ENCODE results near the gene PCNX2. TPM values are rescaled to one million over a fixed set of nuclear protein-coding genes. Genes with fewer than 3 reads are reported as not detected.

PCNX2 gene
- total and polyA plus RNA-seq, 4 donors = 24.4 to 85.8 (median 29.8) TPM

- no peaks in the 10 kb centered on the region for H3K9me3 ChIP-seq (ENCODE audit: control insufficient read depth, insufficient read depth, low read length)
- DNase-seq (ENCODE audit: low read depth in 4 of 6, low spot score in 6 of 6) = peak; percentile 91 to 99 (median 94)
- peak within 1 kb of the TSS; percentile 89 for H3K4me3 ChIP-seq (ENCODE audit: low read depth, low read length)
- no peaks in the 10 kb centered on the region for H3K36me3 ChIP-seq (ENCODE audit: control insufficient read depth, insufficient read depth, low read length)
- H3K27me3 ChIP-seq (ENCODE audit: control insufficient read depth, insufficient read depth, low read length) = no peaks in the 10 kb centered on the region
- peaks cover 4% of the 10 kb centered on the region for H3K4me1 ChIP-seq (ENCODE audit: control insufficient read depth, insufficient read depth, low read length)
- WGBS (ENCODE audit: insufficient coverage) = under 1% methylated on average over 55 of the region's 56 CpGs
- peak within 1 kb of the TSS; percentile 86 for H3K27ac ChIP-seq (ENCODE audit: low read depth, low read length)
Observed at GRCh38 chr1:232950197-232951176, 345.0 kb downstream of the PCNX2 start, which contains the start of gene NTPCR. NTPCR (plus strand) TSS chr1:232950611; CDS start chr1:232950711, 100 bp downstream.

- H3K9me3 ChIP-seq (ENCODE audit: control insufficient read depth, insufficient read depth, low read length) = no peaks in the 10 kb centered on the region
- WGBS (ENCODE audit: insufficient coverage) = 83% methylated on average over 2 of the region's 5 CpGs
- H3K27ac ChIP-seq (ENCODE audit: low read depth, low read length) = peak overlapping the region; percentile 86
- peaks cover 4% of the 10 kb centered on the region for H3K4me1 ChIP-seq (ENCODE audit: control insufficient read depth, insufficient read depth, low read length)
- no peak for DNase-seq (ENCODE audit: low read depth in 4 of 6, low spot score in 6 of 6)
- H3K4me3 ChIP-seq (ENCODE audit: low read depth, low read length) = peak overlapping the region; percentile 89
- H3K27me3 ChIP-seq (ENCODE audit: control insufficient read depth, insufficient read depth, low read length) = no peaks in the 10 kb centered on the region
- no peaks in the 10 kb centered on the region for H3K36me3 ChIP-seq (ENCODE audit: control insufficient read depth, insufficient read depth, low read length)
Observed at GRCh38 chr1:232949636-232950196, 345.8 kb downstream of the PCNX2 start.

- no peak overlapping the region for H3K4me3 ChIP-seq (ENCODE audit: low read depth, low read length)
- no peak overlapping the region for H3K27ac ChIP-seq (ENCODE audit: low read depth, low read length)
- 92% methylated on average over 4 of the region's 5 CpGs for WGBS (ENCODE audit: insufficient coverage)
- H3K36me3 ChIP-seq (ENCODE audit: control insufficient read depth, insufficient read depth, low read length) = no peaks in the 10 kb centered on the region
- no peaks in the 10 kb centered on the region for H3K27me3 ChIP-seq (ENCODE audit: control insufficient read depth, insufficient read depth, low read length)
- DNase-seq (ENCODE audit: low read depth in 4 of 6, low spot score in 6 of 6) = no peak
- no peaks in the 10 kb centered on the region for H3K9me3 ChIP-seq (ENCODE audit: control insufficient read depth, insufficient read depth, low read length)
- no peaks in the 10 kb centered on the region for H3K4me1 ChIP-seq (ENCODE audit: control insufficient read depth, insufficient read depth, low read length)
Observed at GRCh38 chr1:232944347-232944746, 351.2 kb downstream of the PCNX2 start.

GRCh38 chr1:232943679-232944252, 351.8 kb downstream of the PCNX2 start:
- Histone ChIP-seq H3K27me3 (ENCODE audit: control insufficient read depth, insufficient read depth, low read length) (no peaks in the 10 kb centered on the region), H3K9me3 (ENCODE audit: control insufficient read depth, insufficient read depth, low read length) (no peaks in the 10 kb centered on the region), H3K27ac (ENCODE audit: low read depth, low read length) (no peak overlapping the region), H3K36me3 (ENCODE audit: control insufficient read depth, insufficient read depth, low read length) (no peaks in the 10 kb centered on the region), H3K4me1 (ENCODE audit: control insufficient read depth, insufficient read depth, low read length) (no peaks in the 10 kb centered on the region), H3K4me3 (ENCODE audit: low read depth, low read length) (no peak overlapping the region)
- WGBS (ENCODE audit: insufficient coverage) = 66% methylated on average over 3 of the region's 9 CpGs
- no peak for DNase-seq (ENCODE audit: low read depth in 4 of 6, low spot score in 6 of 6)

DNA sequence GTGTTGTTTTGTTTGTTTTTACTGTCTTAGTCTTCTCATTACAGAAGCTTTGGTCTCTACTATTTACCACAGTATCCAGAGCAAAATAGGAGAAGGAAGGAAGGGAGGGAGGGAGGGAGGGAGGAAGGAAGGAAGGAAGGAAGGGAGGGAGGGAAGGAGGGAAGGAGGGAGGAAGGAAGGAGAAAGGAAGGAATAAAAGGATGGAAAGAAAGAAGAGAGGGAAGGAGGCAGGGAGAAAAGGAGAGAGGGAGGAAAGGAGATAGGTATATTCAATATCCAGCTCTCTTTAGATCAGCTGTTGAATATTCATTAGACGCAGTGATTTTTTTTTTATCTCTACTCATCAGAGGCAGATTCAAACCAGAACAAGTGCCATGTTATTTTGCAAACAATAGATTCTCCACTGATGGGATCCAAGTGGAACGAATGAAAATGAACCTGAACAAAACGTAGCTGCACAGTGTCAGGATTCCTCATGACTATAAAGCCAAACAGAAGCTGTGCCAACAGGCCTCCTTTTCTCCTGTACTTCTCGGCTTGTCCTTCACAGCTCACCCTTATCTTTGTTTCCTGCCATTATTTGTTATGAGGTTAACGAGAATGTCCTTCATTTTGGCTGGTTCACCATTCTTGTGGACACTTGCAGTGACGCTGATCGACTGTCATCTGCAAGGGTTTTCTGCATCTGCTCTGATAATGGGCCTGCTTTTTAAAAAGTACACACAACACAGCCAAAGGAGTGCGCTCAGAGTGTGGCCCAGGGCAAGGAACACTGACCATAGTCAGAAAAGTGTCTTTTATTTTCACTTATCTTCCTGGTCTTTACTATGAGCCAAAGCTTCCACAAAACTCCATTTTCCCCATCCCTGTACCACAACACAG, 352.9 kb downstream of the PCNX2 start:
- Histone ChIP-seq H3K4me1 (ENCODE audit: control insufficient read depth, insufficient read depth, low read length) (no peaks in the 10 kb centered on the region), H3K27me3 (ENCODE audit: control insufficient read depth, insufficient read depth, low read length) (no peaks in the 10 kb centered on the region), H3K4me3 (ENCODE audit: low read depth, low read length) (no peak overlapping the region), H3K36me3 (ENCODE audit: control insufficient read depth, insufficient read depth, low read length) (no peaks in the 10 kb centered on the region), H3K27ac (ENCODE audit: low read depth, low read length) (no peak overlapping the region), H3K9me3 (ENCODE audit: control insufficient read depth, insufficient read depth, low read length) (no peaks in the 10 kb centered on the region)
- DNase-seq (ENCODE audit: low read depth in 4 of 6, low spot score in 6 of 6) = peak in 1 of 6 donors; percentile 28
- WGBS (ENCODE audit: insufficient coverage) = 16% methylated on average over 5 of the region's 8 CpGs

GRCh38 chr1:232940262-232940661, 355.3 kb downstream of the PCNX2 start:
- H3K27ac ChIP-seq (ENCODE audit: low read depth, low read length) = no peak overlapping the region

DNA sequence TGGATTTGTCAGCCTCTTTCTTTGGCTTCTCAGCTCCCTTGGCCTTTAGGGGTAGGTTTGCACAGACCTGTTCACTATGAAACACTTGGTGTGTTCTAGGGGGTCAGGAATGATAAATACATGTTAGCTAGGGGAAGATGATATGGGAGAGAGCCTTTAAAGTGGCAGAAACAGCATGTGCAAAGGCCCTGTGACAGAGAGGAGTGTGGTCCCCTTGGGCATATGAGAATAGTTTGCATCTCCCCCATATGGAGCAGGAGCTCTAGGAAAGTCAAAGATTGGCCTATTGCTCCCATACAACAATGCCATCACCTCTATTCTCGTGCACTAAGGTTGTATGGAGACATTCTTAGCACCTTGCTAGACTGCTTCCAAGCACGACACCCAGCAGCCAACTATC, 355.8 kb downstream of the PCNX2 start:
- Histone ChIP-seq H3K4me1 (ENCODE audit: control insufficient read depth, insufficient read depth, low read length) (no peaks in the 10 kb centered on the region), H3K4me3 (ENCODE audit: low read depth, low read length) (no peak overlapping the region), H3K9me3 (ENCODE audit: control insufficient read depth, insufficient read depth, low read length) (no peaks in the 10 kb centered on the region), H3K27ac (ENCODE audit: low read depth, low read length) (no peak overlapping the region), H3K27me3 (ENCODE audit: control insufficient read depth, insufficient read depth, low read length) (no peaks in the 10 kb centered on the region), H3K36me3 (ENCODE audit: control insufficient read depth, insufficient read depth, low read length) (no peaks in the 10 kb centered on the region)
- WGBS (ENCODE audit: insufficient coverage) = 100% methylated on average over 1 of the region's 2 CpGs
- DNase-seq (ENCODE audit: low read depth in 4 of 6, low spot score in 6 of 6) = no peak

More at GRCh38 chr1:232940262-232940661, 355.3 kb downstream of the PCNX2 start:
- H3K4me3 ChIP-seq (ENCODE audit: low read depth, low read length) = no peak overlapping the region
- no peaks in the 10 kb centered on the region for H3K27me3 ChIP-seq (ENCODE audit: control insufficient read depth, insufficient read depth, low read length)
- no CpG with 5 or more reads among the region's 1 CpG for WGBS (ENCODE audit: insufficient coverage)
- H3K36me3 ChIP-seq (ENCODE audit: control insufficient read depth, insufficient read depth, low read length) = no peaks in the 10 kb centered on the region
- no peaks in the 10 kb centered on the region for H3K9me3 ChIP-seq (ENCODE audit: control insufficient read depth, insufficient read depth, low read length)
- H3K4me1 ChIP-seq (ENCODE audit: control insufficient read depth, insufficient read depth, low read length) = no peaks in the 10 kb centered on the region
- no peak for DNase-seq (ENCODE audit: low read depth in 4 of 6, low spot score in 6 of 6)

DNA sequence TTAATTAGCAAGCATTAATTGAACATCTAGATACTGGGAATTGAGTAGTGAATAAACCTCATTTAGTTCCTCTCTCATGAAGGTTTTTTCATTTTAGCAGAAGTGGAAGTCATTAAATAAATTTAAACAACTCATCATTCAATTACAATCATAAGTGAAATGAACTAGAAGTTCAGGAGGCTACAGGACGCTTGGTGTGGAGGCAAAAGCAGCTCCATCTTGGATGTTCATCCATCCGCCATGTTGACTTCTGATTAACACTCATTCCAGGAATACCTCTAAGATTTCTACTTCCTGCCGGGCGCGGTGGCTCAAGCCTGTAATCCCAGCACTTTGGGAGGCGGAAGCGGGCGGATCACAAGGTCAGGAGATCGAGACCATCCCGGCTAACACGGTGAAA, 356.6 kb downstream of the PCNX2 start:
- no peak for DNase-seq (ENCODE audit: low read depth in 4 of 6, low spot score in 6 of 6)
- no CpG with 5 or more reads among the region's 11 CpGs for WGBS (ENCODE audit: insufficient coverage)
- no peak overlapping the region for H3K4me3 ChIP-seq (ENCODE audit: low read depth, low read length)

More for the DNA sequence above, 356.6 kb downstream of the PCNX2 start:
- no peaks in the 10 kb centered on the region for H3K27me3 ChIP-seq (ENCODE audit: control insufficient read depth, insufficient read depth, low read length)
- H3K9me3 ChIP-seq (ENCODE audit: control insufficient read depth, insufficient read depth, low read length) = no peaks in the 10 kb centered on the region
- H3K4me1 ChIP-seq (ENCODE audit: control insufficient read depth, insufficient read depth, low read length) = no peaks in the 10 kb centered on the region
- H3K36me3 ChIP-seq (ENCODE audit: control insufficient read depth, insufficient read depth, low read length) = no peaks in the 10 kb centered on the region
- H3K27ac ChIP-seq (ENCODE audit: low read depth, low read length) = no peak overlapping the region

Data from spinal cord (tissue), 10 donors.